ENCODE measurements around the gene ST7.

- TF ChIP-seq CTCF (IDR thresholded peaks at IDR 0.05) (no peak), POLR2A (IDR thresholded peaks at IDR 0.05) (no peak)
Measured at GRCh38 chr7:116984511-116984910, 31.2 kb downstream of the ST7 start.
